C4-2B (cell line): Measurements from ENCODE around the gene CUL2.

ENCODE experiments used
- ZFX ChIP-seq: fragments of 450-650 bp; IDR thresholded peaks from 2 replicates; pipeline ENCODE4 v1.6.1; 2017
- TF ChIP-seq, protein P1 (sequence below): fragments of 450-650 bp; conservative IDR thresholded peaks from 2 replicates; pipeline ENCODE4 v1.5.1; 2017; ENCODE audit warnings: mild to moderate bottlenecking

- TF ChIP-seq, protein P1, sequence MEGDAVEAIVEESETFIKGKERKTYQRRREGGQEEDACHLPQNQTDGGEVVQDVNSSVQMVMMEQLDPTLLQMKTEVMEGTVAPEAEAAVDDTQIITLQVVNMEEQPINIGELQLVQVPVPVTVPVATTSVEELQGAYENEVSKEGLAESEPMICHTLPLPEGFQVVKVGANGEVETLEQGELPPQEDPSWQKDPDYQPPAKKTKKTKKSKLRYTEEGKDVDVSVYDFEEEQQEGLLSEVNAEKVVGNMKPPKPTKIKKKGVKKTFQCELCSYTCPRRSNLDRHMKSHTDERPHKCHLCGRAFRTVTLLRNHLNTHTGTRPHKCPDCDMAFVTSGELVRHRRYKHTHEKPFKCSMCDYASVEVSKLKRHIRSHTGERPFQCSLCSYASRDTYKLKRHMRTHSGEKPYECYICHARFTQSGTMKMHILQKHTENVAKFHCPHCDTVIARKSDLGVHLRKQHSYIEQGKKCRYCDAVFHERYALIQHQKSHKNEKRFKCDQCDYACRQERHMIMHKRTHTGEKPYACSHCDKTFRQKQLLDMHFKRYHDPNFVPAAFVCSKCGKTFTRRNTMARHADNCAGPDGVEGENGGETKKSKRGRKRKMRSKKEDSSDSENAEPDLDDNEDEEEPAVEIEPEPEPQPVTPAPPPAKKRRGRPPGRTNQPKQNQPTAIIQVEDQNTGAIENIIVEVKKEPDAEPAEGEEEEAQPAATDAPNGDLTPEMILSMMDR = no peak
- no peak for TF ChIP-seq ZFX
Measured at GRCh38 chr10:35003906-35004305, 86.2 kb downstream of the CUL2 start.
